SK-MEL-5 (cell line): ENCODE data around the gene SYNPO2. TPM values are rescaled to one million over a fixed set of nuclear protein-coding genes. Genes with fewer than 3 reads are reported as not detected.

Experiments used
- DNase-seq: peaks from one replicate; pipeline ENCODE4 v3.0.0-alpha.2; 2016; ENCODE audit warnings: low read depth, low spot score
- in situ Hi-C: cut with HindIII; loops from 2 replicates; pipeline ENCODE4 v1.10.0; 2016; ENCODE audit warnings: low sequenced_read_pairs, high pct_unique_total_duplicates, low pct_unique_long_range_greater_than_20kb
- polyA plus RNA-seq, 2 experiments: library from polyadenylated mRNA; depleted of rRNA; stranded (reverse); fragments of >200 nt; gene quantifications; 2 replicates each; pipeline ENCODE4 v1.2.3, GENCODE V29; 2015
- total RNA-seq: library from RNA; depleted of rRNA; stranded (reverse); fragments of >200 nt; shearing (Covaris generic); gene quantifications from 2 replicates; pipeline ENCODE4 v1.2.3, GENCODE V29; 2014; rRNA removed

Gene SYNPO2, protein sequence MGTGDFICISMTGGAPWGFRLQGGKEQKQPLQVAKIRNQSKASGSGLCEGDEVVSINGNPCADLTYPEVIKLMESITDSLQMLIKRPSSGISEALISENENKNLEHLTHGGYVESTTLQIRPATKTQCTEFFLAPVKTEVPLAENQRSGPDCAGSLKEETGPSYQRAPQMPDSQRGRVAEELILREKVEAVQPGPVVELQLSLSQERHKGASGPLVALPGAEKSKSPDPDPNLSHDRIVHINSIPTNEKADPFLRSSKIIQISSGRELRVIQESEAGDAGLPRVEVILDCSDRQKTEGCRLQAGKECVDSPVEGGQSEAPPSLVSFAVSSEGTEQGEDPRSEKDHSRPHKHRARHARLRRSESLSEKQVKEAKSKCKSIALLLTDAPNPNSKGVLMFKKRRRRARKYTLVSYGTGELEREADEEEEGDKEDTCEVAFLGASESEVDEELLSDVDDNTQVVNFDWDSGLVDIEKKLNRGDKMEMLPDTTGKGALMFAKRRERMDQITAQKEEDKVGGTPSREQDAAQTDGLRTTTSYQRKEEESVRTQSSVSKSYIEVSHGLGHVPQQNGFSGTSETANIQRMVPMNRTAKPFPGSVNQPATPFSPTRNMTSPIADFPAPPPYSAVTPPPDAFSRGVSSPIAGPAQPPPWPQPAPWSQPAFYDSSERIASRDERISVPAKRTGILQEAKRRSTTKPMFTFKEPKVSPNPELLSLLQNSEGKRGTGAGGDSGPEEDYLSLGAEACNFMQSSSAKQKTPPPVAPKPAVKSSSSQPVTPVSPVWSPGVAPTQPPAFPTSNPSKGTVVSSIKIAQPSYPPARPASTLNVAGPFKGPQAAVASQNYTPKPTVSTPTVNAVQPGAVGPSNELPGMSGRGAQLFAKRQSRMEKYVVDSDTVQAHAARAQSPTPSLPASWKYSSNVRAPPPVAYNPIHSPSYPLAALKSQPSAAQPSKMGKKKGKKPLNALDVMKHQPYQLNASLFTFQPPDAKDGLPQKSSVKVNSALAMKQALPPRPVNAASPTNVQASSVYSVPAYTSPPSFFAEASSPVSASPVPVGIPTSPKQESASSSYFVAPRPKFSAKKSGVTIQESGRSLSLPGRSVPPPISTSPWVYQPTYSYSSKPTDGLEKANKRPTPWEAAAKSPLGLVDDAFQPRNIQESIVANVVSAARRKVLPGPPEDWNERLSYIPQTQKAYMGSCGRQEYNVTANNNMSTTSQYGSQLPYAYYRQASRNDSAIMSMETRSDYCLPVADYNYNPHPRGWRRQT
- 0.32 and 0.69 TPM in 2 replicates for total RNA-seq
- polyA plus RNA-seq (2015; cell fraction: cytosol; rRNA removed) = 0.39 and 0.48 TPM in 2 replicates
- 0.43 and 0.47 TPM in 2 replicates for polyA plus RNA-seq (2015; cell fraction: nucleus; rRNA removed)

- peak; percentile 57 for DNase-seq
- in situ Hi-C loops = no loop called here
Observed at GRCh38 chr4:118888666-118889311, at the start of gene SYNPO2. SYNPO2 (plus strand) TSS chr4:118888854; CDS start chr4:118889037, 183 bp downstream.

DNA sequence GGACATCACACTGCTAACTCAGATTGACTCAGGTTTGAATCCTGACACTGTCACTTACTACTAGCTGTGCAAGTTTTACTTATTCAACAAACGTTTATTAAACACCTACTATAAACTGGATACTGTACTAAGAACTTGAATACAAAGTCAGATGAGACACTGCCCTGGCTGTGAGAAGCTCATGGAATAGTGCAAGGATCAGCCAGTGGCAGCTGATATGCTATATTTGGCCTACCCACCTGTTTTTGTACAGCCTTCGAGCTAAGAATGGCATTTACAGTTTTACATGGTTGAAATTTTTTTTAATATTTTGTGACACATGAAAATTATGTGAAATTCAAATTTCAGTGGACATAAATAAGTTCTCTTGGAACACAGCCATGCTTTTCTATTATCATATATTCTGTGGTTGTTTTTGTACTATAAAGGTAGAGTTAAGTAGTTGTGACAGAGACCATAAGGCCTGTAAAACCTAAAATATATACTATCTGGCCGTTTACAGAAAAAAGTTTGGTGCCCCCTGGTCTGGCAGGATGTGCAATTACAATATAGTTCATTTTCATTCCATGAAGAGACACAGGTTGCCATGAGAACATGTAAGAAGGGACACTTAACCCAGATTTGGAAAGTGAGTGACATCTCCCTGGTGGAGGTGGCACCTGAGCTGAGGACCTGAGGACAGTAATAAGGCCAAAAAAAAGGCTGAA, 49.3 kb upstream of the SYNPO2 start:
- in situ Hi-C loops = no loop called here
- no peak for DNase-seq

DNA sequence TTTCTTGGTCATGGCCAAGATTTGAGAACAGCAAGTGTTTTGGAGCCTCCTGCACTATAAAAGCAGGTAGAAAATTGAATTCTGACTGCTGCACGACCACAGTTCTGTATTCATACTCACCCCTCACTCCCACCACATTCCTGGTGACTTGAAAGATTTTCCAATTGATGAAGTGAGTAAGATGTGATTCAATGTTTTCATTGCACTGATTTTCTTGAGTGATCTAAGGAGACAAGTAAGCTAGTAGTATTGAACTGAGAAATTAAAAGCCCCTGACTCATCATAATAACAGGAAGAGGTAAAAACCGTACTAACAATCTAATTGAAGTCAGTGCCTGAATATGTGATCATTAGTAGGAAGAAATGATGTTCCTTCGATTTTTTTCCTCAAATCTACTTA, 46.6 kb upstream of the SYNPO2 start:
- no peak for DNase-seq
- in situ Hi-C loops = no loop called here

DNA sequence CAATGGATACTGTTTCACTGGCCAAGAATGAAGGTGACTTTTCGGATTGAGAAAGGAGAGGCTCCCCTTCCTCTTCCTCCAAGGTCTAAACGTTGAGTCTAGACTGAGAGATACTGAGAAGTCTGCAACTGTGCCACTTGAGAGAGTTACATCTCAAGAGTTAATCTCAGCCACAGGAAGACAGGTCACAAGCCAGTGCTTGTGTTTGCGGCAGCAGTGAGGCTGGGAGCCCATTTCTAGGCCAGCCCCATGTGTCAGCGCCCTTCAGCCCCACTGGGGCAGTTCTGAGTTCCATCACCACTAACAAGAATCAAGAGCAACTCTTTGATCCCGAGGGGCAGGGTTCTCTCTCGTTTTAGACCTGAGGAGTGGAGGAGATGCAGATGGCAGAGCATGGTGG, 45.4 kb upstream of the SYNPO2 start:
- in situ Hi-C loops = no loop called here
- DNase-seq = no peak

DNA sequence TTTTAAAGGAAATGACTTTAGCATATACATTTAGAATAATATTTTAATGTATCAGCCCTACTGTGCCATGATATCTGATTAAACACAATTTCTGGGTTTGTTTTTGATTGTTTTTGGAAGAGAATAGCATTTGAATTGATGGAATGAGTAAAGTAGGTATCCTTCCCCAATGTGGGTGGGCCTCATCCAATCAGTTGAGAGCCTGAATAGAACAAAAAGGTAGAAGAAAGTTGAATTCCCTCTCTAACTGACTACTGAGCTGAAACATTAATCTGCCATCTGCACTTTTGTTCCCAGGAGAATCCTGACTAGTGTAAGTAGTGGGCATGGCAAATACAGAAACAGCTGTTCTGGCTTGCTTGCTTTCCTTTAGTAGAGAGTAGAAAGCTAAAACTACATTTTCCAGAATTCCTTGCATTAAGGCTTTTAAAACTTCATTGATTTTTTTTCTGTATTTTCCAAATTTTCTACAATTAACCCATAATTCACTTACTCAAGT, 43.1 kb upstream of the SYNPO2 start:
- no peak for DNase-seq
- in situ Hi-C loops = no loop called here

DNA sequence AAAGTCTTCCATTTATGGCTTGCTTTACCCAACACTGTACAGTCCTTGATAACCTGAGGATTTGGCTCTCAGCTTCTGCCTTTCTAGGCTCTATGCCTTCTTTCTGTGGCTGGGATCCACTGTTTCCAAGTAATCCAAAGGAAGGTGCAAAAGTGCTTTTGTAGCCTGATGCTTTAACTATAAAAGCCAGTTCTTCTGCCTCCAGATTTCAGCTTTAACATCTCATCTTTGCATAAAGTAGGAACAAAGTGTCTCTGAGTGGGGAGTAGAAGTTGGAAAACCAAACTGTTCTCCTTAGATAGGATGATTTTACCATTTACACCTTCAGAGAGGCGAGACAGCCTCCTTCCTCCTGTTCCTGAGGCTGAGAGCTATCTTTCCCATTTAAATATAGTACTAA, 41.7 kb upstream of the SYNPO2 start:
- no peak for DNase-seq
- in situ Hi-C loops = no loop called here

- in situ Hi-C loops = no loop called here
- DNase-seq = no peak
Observed at GRCh38 chr4:118848242-118848641, 40.4 kb upstream of the SYNPO2 start.

GRCh38 chr4:118848901-118849300, 39.8 kb upstream of the SYNPO2 start:
- in situ Hi-C loops = no loop called here
- no peak for DNase-seq

- DNase-seq = no peak
- in situ Hi-C loops = no loop called here
Observed at GRCh38 chr4:118849867-118850487, 38.7 kb upstream of the SYNPO2 start.

GRCh38 chr4:118850488-118851173, 38.0 kb upstream of the SYNPO2 start:
- in situ Hi-C loops = no loop called here
- no peak for DNase-seq

- in situ Hi-C loops = no loop called here
- no peak for DNase-seq
Observed at GRCh38 chr4:118857760-118858159, 30.9 kb upstream of the SYNPO2 start.

- in situ Hi-C loops = no loop called here
- DNase-seq = no peak
Observed at GRCh38 chr4:118858779-118859178, 29.9 kb upstream of the SYNPO2 start.

- peak; percentile 71 for DNase-seq
- in situ Hi-C loops = no loop called here
Observed at GRCh38 chr4:118865091-118865708, 23.5 kb upstream of the SYNPO2 start.

DNA sequence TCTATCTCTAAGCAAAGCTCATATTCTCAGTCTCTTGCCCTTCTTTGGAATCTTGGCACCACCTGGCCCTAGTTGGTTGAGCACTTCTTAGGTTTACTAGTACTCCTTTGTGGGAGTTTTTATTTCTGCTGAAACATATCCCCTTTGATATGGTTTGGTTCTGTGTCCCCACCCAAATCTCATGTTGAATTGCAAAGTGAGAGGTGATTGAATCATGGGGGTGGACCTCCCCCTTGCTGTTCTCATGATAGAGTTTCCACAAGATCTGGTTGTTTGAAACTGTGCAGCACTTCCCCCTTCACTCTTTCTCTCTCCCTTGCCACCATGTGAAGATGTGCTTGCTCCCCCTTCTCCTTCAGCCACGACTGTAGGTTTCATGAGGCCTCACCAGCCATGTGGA, 22.2 kb upstream of the SYNPO2 start:
- in situ Hi-C loops = no loop called here
- no peak for DNase-seq

DNA sequence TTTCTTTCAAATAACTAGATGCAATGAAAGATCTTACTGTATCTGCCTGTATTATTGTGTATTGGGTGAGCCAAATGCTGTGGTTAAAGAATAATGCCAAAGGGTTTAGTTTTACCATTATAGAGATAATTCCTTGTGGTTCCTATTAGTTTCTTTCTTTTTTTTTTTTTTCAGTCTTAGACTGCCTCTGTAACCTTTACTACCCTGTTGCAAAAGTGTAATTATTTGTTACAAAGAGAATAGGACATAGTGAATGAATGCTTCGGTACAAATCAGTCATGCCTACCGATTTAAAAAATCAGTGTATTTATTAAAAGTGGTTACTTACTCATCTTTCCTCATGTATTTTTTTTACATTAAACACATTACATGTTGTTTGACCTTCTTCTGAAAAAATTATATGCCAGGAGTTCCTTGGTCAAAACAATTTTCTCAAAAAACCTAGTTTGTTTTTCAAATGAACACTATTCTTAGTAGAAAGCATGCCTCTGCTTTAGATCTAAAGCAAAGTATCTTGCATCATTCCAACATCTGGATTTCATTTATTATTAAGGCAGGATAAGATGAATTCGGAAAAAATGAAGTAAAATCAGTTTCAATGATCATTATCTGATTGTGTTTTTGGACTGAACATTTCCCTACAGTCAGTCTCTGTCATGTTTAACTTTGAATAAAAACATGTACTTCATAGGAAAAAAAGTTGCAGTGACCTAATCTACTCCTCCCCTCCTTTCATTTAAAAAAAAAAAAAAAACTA, 21.2 kb upstream of the SYNPO2 start:
- in situ Hi-C loops = no loop called here
- DNase-seq = no peak
